Measurements from ENCODE around the gene ETV6. TPM values are rescaled to one million over a fixed set of nuclear protein-coding genes. Genes with fewer than 3 reads are reported as not detected.

The ETV6 gene
- total and polyA plus RNA-seq, 2 of the 8 experiments (the other 6 are each of a cell fraction or from before 2014, with no cell fraction given), result 5.5 to 23.9 TPM

- Histone ChIP-seq H3K79me2 (ENCODE audit: control insufficient read depth in 1 of 2, insufficient read depth in 2 of 2, low read length in 2 of 2) (peaks cover 14 to 64% of the 10 kb centered on the region in 2 experiments), H2BK120ac (replicated peaks; ENCODE audit: low read depth, low read length) (no peak overlapping the region)
Measured at GRCh38 chr12:11651785-11652184, 2.3 kb downstream of the ETV6 start.

More at GRCh38 chr12:11651785-11652184, 2.3 kb downstream of the ETV6 start:
- H3K27me3 ChIP-seq (replicated peaks in 1 of 4; ENCODE audit: control insufficient read depth in 3 of 4, extremely low read depth in 1 of 4, insufficient read depth in 3 of 4, low read length in 3 of 4), result no peaks in the 10 kb centered on the region
- peak overlapping the region; percentile 36 to 83; a peak in 2 of 4 replicates for H3K4me2 ChIP-seq (ENCODE audit: insufficient read depth in 1 of 2, low read depth in 2 of 2, low read length in 2 of 2)
- H3K9me3 ChIP-seq (ENCODE audit: insufficient read depth in 2 of 2, low read depth in 1 of 2, low read length in 1 of 2), result no peaks in the 10 kb centered on the region
- H3K9ac ChIP-seq (replicated peaks in 1 of 4; ENCODE audit: extremely low read depth in 1 of 4, low read depth in 3 of 4, low read length in 3 of 4), result no peak overlapping the region
- H4K5ac ChIP-seq (ENCODE audit: insufficient read length, low read depth, low read length), result no peak overlapping the region
- peaks cover 8% of the 10 kb centered on the region for H3K79me1 ChIP-seq (ENCODE audit: low read depth, low read length)
- H3K4me1 ChIP-seq (replicated peaks in 1 of 4; ENCODE audit: control insufficient read depth in 3 of 4, insufficient read depth in 4 of 4, low read length in 3 of 4), result peaks cover 3 to 24% (median 10%) of the 10 kb centered on the region in 4 experiments
- ChIA-PET CTCF (ENCODE audit: partially characterized antibody) (no interaction called here), POLR2A (ENCODE audit: partially characterized antibody) (no interaction called here)
- no peak overlapping the region for H2AFZ ChIP-seq (ENCODE audit: low read length)
- no peak overlapping the region for H3K56ac ChIP-seq (replicated peaks; ENCODE audit: insufficient read length, low read depth, low read length)
- H3K36me3 ChIP-seq (ENCODE audit: control insufficient read depth in 2 of 4, insufficient read depth in 4 of 4, low read length in 3 of 4), result no peaks in the 10 kb centered on the region
- no peak for TF ChIP-seq YY1 (IDR thresholded peaks at IDR 0.05; ENCODE audit: low read depth, low read length)
- TF ChIP-seq SUZ12 (IDR thresholded peaks at IDR 0.05; ENCODE audit: low read length), result no peak
- no peak for TF ChIP-seq CHD1 (IDR thresholded peaks at IDR 0.05; ENCODE audit: low read depth, low read length)
- TF ChIP-seq EGR1 (IDR thresholded peaks at IDR 0.05; ENCODE audit: borderline replicate concordance, low read depth, low read length), result no peak
- TF ChIP-seq EZH2 (IDR thresholded peaks at IDR 0.05; ENCODE audit: low read depth, low read length, severe bottlenecking), result no peak
- TF ChIP-seq RXRA (IDR thresholded peaks at IDR 0.05; ENCODE audit: insufficient read depth, low read depth, low read length), result no peak
- TF ChIP-seq SAP30 (IDR thresholded peaks at IDR 0.05; ENCODE audit: insufficient read depth, insufficient replicate concordance, low read length), result no peak
- TF ChIP-seq BCL11A (IDR thresholded peaks at IDR 0.05; ENCODE audit: low read depth in 2 of 2, low read length in 2 of 2), result no peak
- no peak for TF ChIP-seq CBX5 (IDR thresholded peaks at IDR 0.05; ENCODE audit: low read depth, low read length)
- no peak for TF ChIP-seq HDAC2 (IDR thresholded peaks at IDR 0.05; ENCODE audit: borderline replicate concordance in 1 of 2, low read depth in 2 of 2, low read length in 2 of 2)
- TF ChIP-seq RBBP5 (IDR thresholded peaks at IDR 0.05; ENCODE audit: borderline replicate concordance, low read depth, low read length), result no peak
- TF ChIP-seq HDAC6 (IDR thresholded peaks at IDR 0.05; ENCODE audit: low read depth, low read length), result no peak
- no peak for TF ChIP-seq TEAD4 (IDR thresholded peaks at IDR 0.05; ENCODE audit: low read depth, low read length)
- TF ChIP-seq SIX5 (IDR thresholded peaks at IDR 0.05; ENCODE audit: low read depth, low read length), result no peak
- no peak for TF ChIP-seq GTF2F1 (IDR thresholded peaks at IDR 0.05; ENCODE audit: borderline replicate concordance, low read depth, low read length)
- no peak overlapping the region for H3K4ac ChIP-seq (replicated peaks; ENCODE audit: insufficient read length, low read depth, low read length)
- no peaks in the 10 kb centered on the region for H4K20me1 ChIP-seq (replicated peaks in 1 of 2; ENCODE audit: control insufficient read depth in 1 of 2, insufficient read depth in 2 of 2, low read length in 2 of 2)
- H2BK20ac ChIP-seq (ENCODE audit: low read length), result no peak overlapping the region
- no peak overlapping the region for H2BK5ac ChIP-seq (ENCODE audit: low read depth, low read length)
- no peak overlapping the region for H3K18ac ChIP-seq (ENCODE audit: extremely low read depth, low read length)
- DNase-seq (ENCODE audit: low read depth in 1 of 2, low spot score in 2 of 2), result no peak
- 72% methylated on average over 6 of the region's 6 CpGs; no CpG with 5 or more reads in 1 of the 2 experiments for WGBS, 2 experiments (ENCODE audit: extremely low coverage in 1 of 2, insufficient coverage in 1 of 2, insufficient read length in 1 of 2, insufficient replicate concordance in 2 of 2, low coverage in 1 of 2, low lambda C conversion rate in 2 of 2, missing lambda C conversion rate in 1 of 2)
- H3K23me2 ChIP-seq (ENCODE audit: low read depth, low read length), result peaks cover 6% of the 10 kb centered on the region
- no peak overlapping the region for H2AK5ac ChIP-seq (ENCODE audit: low read depth, low read length)
- no peak overlapping the region for H4K91ac ChIP-seq (replicated peaks; ENCODE audit: insufficient read length, low read length)
- H2BK15ac ChIP-seq (ENCODE audit: low read length), result no peak overlapping the region
- H3K4me3 ChIP-seq (ENCODE audit: extremely low read depth in 1 of 4, insufficient read depth in 2 of 4, low read depth in 3 of 4, low read length in 4 of 4), result peak overlapping the region in 1 of 4 experiments; percentile 98; a peak in 1 of 8 replicates
- no peak overlapping the region for H4K8ac ChIP-seq (ENCODE audit: extremely low read depth, insufficient read depth, low read length)
- H3K14ac ChIP-seq (ENCODE audit: insufficient read length), result no peak overlapping the region
- no peak overlapping the region for H2BK12ac ChIP-seq (ENCODE audit: low read depth, low read length)
- no peak for FAIRE-seq
- H3K27ac ChIP-seq (ENCODE audit: low read depth, low read length), result no peak overlapping the region
- H3K23ac ChIP-seq (ENCODE audit: insufficient read length), result no peak overlapping the region

All from H1 (cell line).